Measurements from ENCODE around the gene DIPK1A. TPM values are rescaled to one million over a fixed set of nuclear protein-coding genes. Genes with fewer than 3 reads are reported as not detected.

DIPK1A gene
- polyA plus RNA-seq, 1 donor, result 15.9 TPM

DNA sequence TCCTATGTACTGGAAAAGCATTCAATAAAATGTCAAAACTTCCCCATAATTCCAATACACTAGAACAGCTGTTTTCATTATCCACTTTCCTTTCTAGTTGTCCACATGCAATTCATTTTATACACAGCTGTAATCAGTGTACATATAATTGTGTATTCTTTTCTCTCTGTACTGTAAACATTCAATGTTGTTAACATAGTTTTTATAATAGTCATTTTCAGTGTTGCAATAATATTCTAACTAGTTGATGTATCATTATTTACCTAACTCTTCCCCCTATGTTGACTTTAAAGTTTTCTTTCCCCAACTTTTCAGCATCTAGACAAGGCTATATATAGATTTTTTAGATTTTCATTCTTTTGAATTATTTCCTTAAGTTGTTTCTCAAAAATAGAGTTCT, 44.4 kb downstream of the DIPK1A start:
- H3K27ac ChIP-seq (ENCODE audit: low read length), result no peak overlapping the region
- no peaks in the 10 kb centered on the region for H3K36me3 ChIP-seq (ENCODE audit: control insufficient read depth, insufficient read depth, low read length)
- no peaks in the 10 kb centered on the region for H3K4me1 ChIP-seq (ENCODE audit: control insufficient read depth, insufficient read depth, low read length)
- no peak for DNase-seq
- no peaks in the 10 kb centered on the region for H3K27me3 ChIP-seq (ENCODE audit: control insufficient read depth, insufficient read depth, low read length)
- H3K4me3 ChIP-seq (ENCODE audit: low read length), result no peak overlapping the region
- no peaks in the 10 kb centered on the region for H3K9me3 ChIP-seq (ENCODE audit: control insufficient read depth, low read depth, low read length)

DNA sequence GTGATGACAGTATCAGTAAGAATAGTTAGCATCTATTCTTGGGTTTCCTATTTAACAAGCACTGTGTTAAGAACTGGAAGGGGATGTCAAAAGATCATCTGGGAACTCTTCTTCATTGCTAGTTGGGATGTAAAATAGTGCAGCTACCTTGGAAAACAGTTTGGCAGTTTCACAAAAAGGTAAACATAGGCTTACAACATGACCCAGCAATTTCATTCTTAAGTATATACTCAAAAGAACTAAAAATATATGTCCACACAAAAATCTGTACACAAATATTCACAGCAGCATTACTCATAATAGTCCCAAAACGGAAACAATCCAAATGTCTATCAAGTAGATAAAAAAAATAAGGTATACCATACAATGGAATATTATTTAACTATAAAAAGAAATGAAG, 45.7 kb downstream of the DIPK1A start:
- Histone ChIP-seq H3K27me3 (ENCODE audit: control insufficient read depth, insufficient read depth, low read length) (no peaks in the 10 kb centered on the region), H3K27ac (ENCODE audit: low read length) (no peak overlapping the region), H3K4me1 (ENCODE audit: control insufficient read depth, insufficient read depth, low read length) (no peaks in the 10 kb centered on the region), H3K9me3 (ENCODE audit: control insufficient read depth, low read depth, low read length) (no peaks in the 10 kb centered on the region), H3K36me3 (ENCODE audit: control insufficient read depth, insufficient read depth, low read length) (no peaks in the 10 kb centered on the region), H3K4me3 (ENCODE audit: low read length) (no peak overlapping the region)
- WGBS (ENCODE audit: insufficient coverage, low lambda C conversion rate), result no CpG with 5 or more reads among the region's 1 CpG
- DNase-seq, result no peak

GRCh38 chr1:92913093-92913819, 48.0 kb downstream of the DIPK1A start:
- Histone ChIP-seq H3K27ac (ENCODE audit: low read length) (no peak overlapping the region), H3K4me3 (ENCODE audit: low read length) (no peak overlapping the region), H3K4me1 (ENCODE audit: control insufficient read depth, insufficient read depth, low read length) (no peaks in the 10 kb centered on the region), H3K9me3 (ENCODE audit: control insufficient read depth, low read depth, low read length) (no peaks in the 10 kb centered on the region), H3K36me3 (ENCODE audit: control insufficient read depth, insufficient read depth, low read length) (no peaks in the 10 kb centered on the region), H3K27me3 (ENCODE audit: control insufficient read depth, insufficient read depth, low read length) (no peaks in the 10 kb centered on the region)
- DNase-seq, result no peak
- no CpG with 5 or more reads among the region's 3 CpGs for WGBS (ENCODE audit: insufficient coverage, low lambda C conversion rate)

DNA sequence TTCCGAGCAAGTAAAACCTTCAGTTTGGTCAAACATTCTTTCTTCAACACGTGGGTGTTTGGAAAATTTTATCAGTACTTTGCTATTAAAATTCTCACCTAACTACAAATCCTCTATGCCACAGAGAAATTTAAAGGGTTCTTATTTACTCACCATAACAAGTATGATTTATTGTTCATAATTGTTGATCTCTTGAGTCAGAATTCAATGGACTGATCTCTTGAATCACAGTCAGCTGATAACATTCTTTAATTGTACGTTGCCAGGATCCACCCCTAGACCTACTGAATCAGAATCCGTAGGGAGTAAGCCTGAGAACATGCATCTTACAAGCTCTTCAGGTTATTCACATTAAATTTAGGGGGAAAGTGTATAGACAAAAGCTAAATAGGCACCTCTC, 51.2 kb downstream of the DIPK1A start:
- peak in 1 of 2 donors; percentile 31 for DNase-seq
- no peaks in the 10 kb centered on the region for H3K36me3 ChIP-seq (ENCODE audit: control insufficient read depth, insufficient read depth, low read length)
- peaks cover 4% of the 10 kb centered on the region for H3K9me3 ChIP-seq (ENCODE audit: control insufficient read depth, low read depth, low read length)
- no CpG with 5 or more reads among the region's 4 CpGs for WGBS (ENCODE audit: insufficient coverage, low lambda C conversion rate)
- H3K4me3 ChIP-seq (ENCODE audit: low read length), result no peak overlapping the region
- no peak overlapping the region for H3K27ac ChIP-seq (ENCODE audit: low read length)
- H3K4me1 ChIP-seq (ENCODE audit: control insufficient read depth, insufficient read depth, low read length), result no peaks in the 10 kb centered on the region
- no peaks in the 10 kb centered on the region for H3K27me3 ChIP-seq (ENCODE audit: control insufficient read depth, insufficient read depth, low read length)

DNA sequence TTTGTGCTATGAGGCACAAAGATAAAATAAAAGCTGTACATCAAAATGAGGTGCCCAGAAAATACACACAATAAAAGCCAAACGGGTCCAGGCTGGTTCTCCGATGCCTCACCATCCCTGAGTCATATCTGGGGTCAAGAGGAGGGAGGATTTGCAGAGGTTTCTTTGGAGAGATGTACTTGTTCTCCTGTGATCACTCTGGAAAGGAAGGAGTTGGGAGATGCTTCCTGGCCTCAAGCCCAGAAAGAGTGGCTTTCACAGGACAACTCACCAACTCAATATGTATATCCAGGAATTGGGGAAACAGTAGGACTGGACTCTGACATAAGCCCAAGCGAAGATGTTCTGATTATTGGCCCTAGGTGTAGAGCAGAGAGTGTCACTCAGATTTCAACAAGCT, 51.9 kb downstream of the DIPK1A start:
- no peaks in the 10 kb centered on the region for H3K36me3 ChIP-seq (ENCODE audit: control insufficient read depth, insufficient read depth, low read length)
- peaks cover 4% of the 10 kb centered on the region for H3K9me3 ChIP-seq (ENCODE audit: control insufficient read depth, low read depth, low read length)
- H3K4me1 ChIP-seq (ENCODE audit: control insufficient read depth, insufficient read depth, low read length), result no peaks in the 10 kb centered on the region
- no peaks in the 10 kb centered on the region for H3K27me3 ChIP-seq (ENCODE audit: control insufficient read depth, insufficient read depth, low read length)
- no CpG with 5 or more reads among the region's 3 CpGs for WGBS (ENCODE audit: insufficient coverage, low lambda C conversion rate)
- H3K4me3 ChIP-seq (ENCODE audit: low read length), result no peak overlapping the region
- H3K27ac ChIP-seq (ENCODE audit: low read length), result no peak overlapping the region
- no peak for DNase-seq

DNA sequence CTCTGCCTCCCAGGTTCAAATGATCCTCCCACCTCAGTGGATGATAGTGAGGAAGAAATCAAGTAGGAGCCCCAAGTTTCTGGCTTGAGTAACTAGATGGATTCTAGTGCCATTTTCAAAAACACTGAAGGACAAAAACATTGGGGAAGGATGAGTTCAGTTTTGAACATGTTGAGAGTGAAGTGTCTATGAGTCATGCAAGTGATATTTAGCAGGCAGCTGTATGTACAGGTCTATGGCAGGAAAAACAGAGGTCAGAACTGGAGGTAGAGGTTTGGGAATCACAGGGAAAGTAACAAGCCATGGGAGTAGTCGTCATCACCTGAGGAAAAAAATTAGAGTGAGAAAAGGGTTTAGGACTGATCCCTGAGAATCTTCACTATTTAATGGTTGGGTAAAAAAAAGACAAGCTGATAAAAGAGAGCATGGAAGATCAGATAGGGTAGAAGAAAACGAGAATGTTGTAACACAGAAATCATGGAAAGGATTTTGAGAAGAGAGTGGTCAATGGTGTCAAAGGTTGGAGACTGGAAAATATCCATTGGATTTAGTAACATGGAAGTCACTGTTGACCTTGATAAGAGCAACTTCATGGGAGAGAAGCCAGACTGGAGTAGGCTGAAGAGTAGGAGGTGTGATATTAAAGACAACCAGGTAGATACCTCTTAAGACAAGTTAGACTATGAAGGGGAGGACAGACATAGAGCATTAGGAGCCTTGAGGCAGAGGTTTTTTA, 53.1 kb downstream of the DIPK1A start:
- Histone ChIP-seq H3K36me3 (ENCODE audit: control insufficient read depth, insufficient read depth, low read length) (no peaks in the 10 kb centered on the region), H3K4me1 (ENCODE audit: control insufficient read depth, insufficient read depth, low read length) (no peaks in the 10 kb centered on the region), H3K9me3 (ENCODE audit: control insufficient read depth, low read depth, low read length) (peaks cover 4% of the 10 kb centered on the region), H3K27me3 (ENCODE audit: control insufficient read depth, insufficient read depth, low read length) (no peaks in the 10 kb centered on the region), H3K4me3 (ENCODE audit: low read length) (no peak overlapping the region), H3K27ac (ENCODE audit: low read length) (no peak overlapping the region)
- no peak for DNase-seq
- 92% methylated on average over 2 of the region's 2 CpGs for WGBS (ENCODE audit: insufficient coverage, low lambda C conversion rate)

- Histone ChIP-seq H3K27ac (ENCODE audit: low read length) (peak overlapping the region; percentile 28), H3K9me3 (ENCODE audit: control insufficient read depth, low read depth, low read length) (peaks cover 9% of the 10 kb centered on the region), H3K36me3 (ENCODE audit: control insufficient read depth, insufficient read depth, low read length) (no peaks in the 10 kb centered on the region), H3K4me1 (ENCODE audit: control insufficient read depth, insufficient read depth, low read length) (no peaks in the 10 kb centered on the region), H3K27me3 (ENCODE audit: control insufficient read depth, insufficient read depth, low read length) (no peaks in the 10 kb centered on the region), H3K4me3 (ENCODE audit: low read length) (no peak overlapping the region)
- DNase-seq, result no peak
- WGBS (ENCODE audit: insufficient coverage, low lambda C conversion rate), result no CpG with 5 or more reads among the region's 1 CpG
Observed at GRCh38 chr1:92903765-92904164, 57.5 kb downstream of the DIPK1A start.

DNA sequence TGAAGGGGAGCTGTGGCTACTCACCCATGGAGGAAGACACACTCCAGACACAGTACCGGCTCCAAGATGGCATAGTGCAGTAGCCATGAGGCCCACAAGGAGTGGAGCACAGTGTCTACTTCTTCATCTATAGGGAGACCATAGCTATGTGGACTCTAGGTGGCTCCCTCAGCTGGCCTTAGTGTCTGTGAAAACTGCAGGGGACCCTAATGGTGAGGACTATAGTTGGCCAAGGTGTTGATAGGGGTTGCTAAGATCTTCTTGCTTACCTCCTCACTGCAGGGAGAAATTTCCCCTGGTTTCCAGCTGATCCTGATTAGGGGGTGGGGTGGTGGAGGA, 58.9 kb downstream of the DIPK1A start:
- WGBS (ENCODE audit: insufficient coverage, low lambda C conversion rate), result no CpG with 5 or more reads among the region's 1 CpG
- H3K27ac ChIP-seq (ENCODE audit: low read length), result no peak overlapping the region
- DNase-seq, result no peak
- H3K9me3 ChIP-seq (ENCODE audit: control insufficient read depth, low read depth, low read length), result peaks cover 9% of the 10 kb centered on the region
- no peaks in the 10 kb centered on the region for H3K36me3 ChIP-seq (ENCODE audit: control insufficient read depth, insufficient read depth, low read length)
- no peaks in the 10 kb centered on the region for H3K4me1 ChIP-seq (ENCODE audit: control insufficient read depth, insufficient read depth, low read length)
- H3K27me3 ChIP-seq (ENCODE audit: control insufficient read depth, insufficient read depth, low read length), result no peaks in the 10 kb centered on the region
- H3K4me3 ChIP-seq (ENCODE audit: low read length), result no peak overlapping the region

DNA sequence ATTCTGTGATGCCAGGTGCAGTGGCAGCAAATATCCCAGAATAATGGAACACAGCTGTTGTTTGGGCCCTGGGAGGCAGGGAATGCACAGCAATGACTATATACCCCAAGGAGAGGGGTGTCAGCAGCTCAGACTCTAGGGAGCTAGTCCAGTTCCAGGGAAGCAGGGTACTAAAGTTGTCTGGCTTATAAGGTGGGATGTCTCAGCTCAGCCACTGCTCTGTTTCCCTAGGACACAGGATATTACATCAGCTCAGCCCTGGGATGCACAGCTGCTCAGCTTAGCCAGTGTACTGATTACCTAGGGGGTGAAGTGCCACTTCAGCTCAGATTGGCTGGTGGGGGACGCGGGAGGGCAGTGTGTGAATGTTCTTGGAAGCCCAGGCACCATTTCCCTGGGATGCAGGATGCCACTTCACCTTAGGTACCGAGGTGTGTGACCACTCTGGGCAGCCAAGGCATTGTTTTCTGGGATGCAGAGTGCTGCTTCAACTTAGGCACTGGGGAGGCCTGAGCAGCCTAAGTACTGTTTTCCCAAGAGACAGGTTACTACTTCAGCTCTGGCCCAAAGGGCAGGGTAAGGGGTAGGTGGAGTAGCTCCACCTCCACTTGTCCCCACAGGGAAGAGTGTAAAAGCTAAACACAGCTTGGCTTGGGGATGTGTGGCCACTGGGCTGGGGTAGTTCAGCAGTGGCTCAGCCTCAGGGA, 59.4 kb downstream of the DIPK1A start:
- DNase-seq, result no peak
- H3K4me3 ChIP-seq (ENCODE audit: low read length), result no peak overlapping the region
- H3K27me3 ChIP-seq (ENCODE audit: control insufficient read depth, insufficient read depth, low read length), result no peaks in the 10 kb centered on the region
- no peak overlapping the region for H3K27ac ChIP-seq (ENCODE audit: low read length)
- H3K4me1 ChIP-seq (ENCODE audit: control insufficient read depth, insufficient read depth, low read length), result no peaks in the 10 kb centered on the region
- H3K9me3 ChIP-seq (ENCODE audit: control insufficient read depth, low read depth, low read length), result peaks cover 9% of the 10 kb centered on the region
- H3K36me3 ChIP-seq (ENCODE audit: control insufficient read depth, insufficient read depth, low read length), result no peaks in the 10 kb centered on the region
- no CpG with 5 or more reads among the region's 3 CpGs for WGBS (ENCODE audit: insufficient coverage, low lambda C conversion rate)

GRCh38 chr1:92901126-92901525, 60.1 kb downstream of the DIPK1A start:
- no peaks in the 10 kb centered on the region for H3K27me3 ChIP-seq (ENCODE audit: control insufficient read depth, insufficient read depth, low read length)
- H3K27ac ChIP-seq (ENCODE audit: low read length), result no peak overlapping the region
- no peaks in the 10 kb centered on the region for H3K36me3 ChIP-seq (ENCODE audit: control insufficient read depth, insufficient read depth, low read length)
- H3K4me1 ChIP-seq (ENCODE audit: control insufficient read depth, insufficient read depth, low read length), result no peaks in the 10 kb centered on the region
- peaks cover 9% of the 10 kb centered on the region for H3K9me3 ChIP-seq (ENCODE audit: control insufficient read depth, low read depth, low read length)
- DNase-seq, result no peak
- no CpG with 5 or more reads among the region's 1 CpG for WGBS (ENCODE audit: insufficient coverage, low lambda C conversion rate)
- no peak overlapping the region for H3K4me3 ChIP-seq (ENCODE audit: low read length)

Data from large intestine (tissue), 3 donors.